Measurements from ENCODE around the gene NSMF. TPM values are rescaled to one million over a fixed set of nuclear protein-coding genes. Genes with fewer than 3 reads are reported as not detected.

Gene NSMF
- total RNA-seq, 1 donor: 29.6 TPM

- no peak for TF ChIP-seq CTCF (IDR thresholded peaks at IDR 0.05; ENCODE audit: insufficient read depth, low read length)
- no peak for DNase-seq (ENCODE audit: low read depth)
- peak overlapping the region; percentile 13 for H3K4me3 ChIP-seq (ENCODE audit: low read depth, low read length)
Observed at GRCh38 chr9:137417161-137418021, 41.7 kb downstream of the NSMF start.

- no peak for DNase-seq (ENCODE audit: low read depth)
- H3K4me3 ChIP-seq (ENCODE audit: low read depth, low read length): no peak overlapping the region
- no peak for TF ChIP-seq CTCF (IDR thresholded peaks at IDR 0.05; ENCODE audit: insufficient read depth, low read length)
Observed at GRCh38 chr9:137416563-137417151, 42.5 kb downstream of the NSMF start.

- no peak for TF ChIP-seq CTCF (IDR thresholded peaks at IDR 0.05; ENCODE audit: insufficient read depth, low read length)
- DNase-seq (ENCODE audit: low read depth): no peak
Observed at GRCh38 chr9:137416006-137416562, 43.0 kb downstream of the NSMF start.

GRCh38 chr9:137415451-137415850 is 43.7 kb downstream of the NSMF start:
- no peak for DNase-seq (ENCODE audit: low read depth)
- TF ChIP-seq CTCF (IDR thresholded peaks at IDR 0.05; ENCODE audit: insufficient read depth, low read length): no peak

More at GRCh38 chr9:137416006-137416562, 43.0 kb downstream of the NSMF start:
- H3K4me3 ChIP-seq (ENCODE audit: low read depth, low read length): no peak overlapping the region

GRCh38 chr9:137412431-137412830 is 46.7 kb downstream of the NSMF start:
- DNase-seq (ENCODE audit: low read depth): no peak
- no peak overlapping the region for H3K4me3 ChIP-seq (ENCODE audit: low read depth, low read length)
- TF ChIP-seq CTCF (IDR thresholded peaks at IDR 0.05; ENCODE audit: insufficient read depth, low read length): no peak

More at GRCh38 chr9:137415451-137415850, 43.7 kb downstream of the NSMF start:
- no peak overlapping the region for H3K4me3 ChIP-seq (ENCODE audit: low read depth, low read length)

- H3K4me3 ChIP-seq (ENCODE audit: low read depth, low read length): no peak overlapping the region
- DNase-seq (ENCODE audit: low read depth): peak; percentile 90
- TF ChIP-seq CTCF (IDR thresholded peaks at IDR 0.05; ENCODE audit: insufficient read depth, low read length): no peak
Observed at GRCh38 chr9:137411645-137412380, 47.3 kb downstream of the NSMF start.
